ENCODE data around the gene C9orf40. TPM values are rescaled to one million over a fixed set of nuclear protein-coding genes. Genes with fewer than 3 reads are reported as not detected.
A peak's percentile ranks its signal among the peaks of the same experiment; 100 is the strongest.

The C9orf40 gene
- polyA plus RNA-seq, 1 donor (not counting 4 experiments of a cell fraction or from before 2014, with no cell fraction given), result 5.1 TPM

DNA sequence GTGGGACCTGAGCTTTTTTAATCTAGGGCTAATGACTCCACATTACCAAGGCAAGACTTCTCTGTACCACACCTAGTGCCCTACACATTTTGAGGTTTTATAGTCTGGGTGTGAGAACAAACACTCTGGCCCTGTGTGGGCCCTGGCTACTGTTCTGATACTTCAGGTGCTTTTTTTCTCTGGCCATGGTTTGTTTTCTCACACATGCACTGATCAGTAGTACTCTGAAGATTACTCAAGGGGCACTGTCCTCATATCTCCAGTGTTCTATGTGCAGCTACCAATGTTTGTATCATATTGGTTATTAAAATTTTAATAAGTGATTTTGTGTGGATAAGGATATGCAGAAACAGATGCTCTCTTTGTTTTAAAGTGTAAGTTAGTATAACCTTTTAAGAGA is 5.9 kb upstream of the C9orf40 start:
- FAIRE-seq (no peak), DNase-seq (ENCODE audit: low read depth, low spot score) (no peak)
- Histone ChIP-seq H3K9me1 (ENCODE audit: control insufficient read depth, extremely low read depth, insufficient read depth, low read length) (no peaks in the 10 kb centered on the region), H3K79me2 (ENCODE audit: control insufficient read depth, insufficient read depth, low read length) (no peaks in the 10 kb centered on the region), H3K9me3 (ENCODE audit: control insufficient read depth, low read depth, low read length) (no peaks in the 10 kb centered on the region), H3K27ac (ENCODE audit: control insufficient read depth, insufficient read depth, low read length) (no peak overlapping the region), H4K20me1 (ENCODE audit: control insufficient read depth, extremely low read depth, insufficient read depth, low read length) (no peaks in the 10 kb centered on the region), H3K27me3 (ENCODE audit: control insufficient read depth, extremely low read depth, insufficient read depth, low read length) (no peaks in the 10 kb centered on the region), H2AFZ (ENCODE audit: control insufficient read depth, low read length) (no peak overlapping the region), H3K4me3 (ENCODE audit: control insufficient read depth in 2 of 3, extremely low read depth in 1 of 3, insufficient read depth in 2 of 3, low read depth in 1 of 3, low read length in 3 of 3) (no peak overlapping the region), H3K36me3 (ENCODE audit: control insufficient read depth in 2 of 2, extremely low read depth in 1 of 2, insufficient read depth in 2 of 2, low read length in 2 of 2) (no peaks in the 10 kb centered on the region), H3K4me2 (ENCODE audit: control insufficient read depth, extremely low read depth, insufficient read depth, low read depth, low read length) (no peak overlapping the region), H3K9ac (ENCODE audit: control insufficient read depth, extremely low read depth, insufficient read depth, low read length) (no peak overlapping the region), H3K4me1 (ENCODE audit: control insufficient read depth, extremely low read depth, insufficient read depth, low read length) (peaks cover 6% of the 10 kb centered on the region)
- TF ChIP-seq CTCF (optimal IDR thresholded peaks at IDR 0.05 in 1 of 3, IDR thresholded peaks at IDR 0.05 in 1 of 3, conservative IDR thresholded peaks at IDR 0.05 in 1 of 3; ENCODE audit: extremely low read depth in 1 of 3, insufficient read depth in 2 of 3, low read length in 3 of 3) (no peak), EZH2 (IDR thresholded peaks at IDR 0.05; ENCODE audit: low read length) (no peak)
- dilution Hi-C loops (cut with MboI; ENCODE audit: extremely low pct_ligation_motif_present, low sequenced_read_pairs), result no loop called here

- H3K36me3 ChIP-seq (ENCODE audit: control insufficient read depth in 2 of 2, extremely low read depth in 1 of 2, insufficient read depth in 2 of 2, low read length in 2 of 2), result no peaks in the 10 kb centered on the region
- peak overlapping the region; percentile 91 for H2AFZ ChIP-seq (ENCODE audit: control insufficient read depth, low read length)
- TF ChIP-seq CTCF (optimal IDR thresholded peaks at IDR 0.05 in 1 of 3, IDR thresholded peaks at IDR 0.05 in 1 of 3, conservative IDR thresholded peaks at IDR 0.05 in 1 of 3; ENCODE audit: extremely low read depth in 1 of 3, insufficient read depth in 2 of 3, low read length in 3 of 3) (no peak), EZH2 (IDR thresholded peaks at IDR 0.05; ENCODE audit: low read length) (no peak)
- FAIRE-seq (no peak), DNase-seq (ENCODE audit: low read depth, low spot score) (no peak)
- H3K9me1 ChIP-seq (ENCODE audit: control insufficient read depth, extremely low read depth, insufficient read depth, low read length), result no peaks in the 10 kb centered on the region
- no peaks in the 10 kb centered on the region for H3K9me3 ChIP-seq (ENCODE audit: control insufficient read depth, low read depth, low read length)
- peak overlapping the region; percentile 77 to 89 (median 89) for H3K4me3 ChIP-seq (ENCODE audit: control insufficient read depth in 2 of 3, extremely low read depth in 1 of 3, insufficient read depth in 2 of 3, low read depth in 1 of 3, low read length in 3 of 3)
- H3K27ac ChIP-seq (ENCODE audit: control insufficient read depth, insufficient read depth, low read length), result peak overlapping the region; percentile 78
- dilution Hi-C loops (cut with MboI; ENCODE audit: extremely low pct_ligation_motif_present, low sequenced_read_pairs), result no loop called here
- no peaks in the 10 kb centered on the region for H4K20me1 ChIP-seq (ENCODE audit: control insufficient read depth, extremely low read depth, insufficient read depth, low read length)
- peaks cover 6% of the 10 kb centered on the region for H3K79me2 ChIP-seq (ENCODE audit: control insufficient read depth, insufficient read depth, low read length)
- H3K27me3 ChIP-seq (ENCODE audit: control insufficient read depth, extremely low read depth, insufficient read depth, low read length), result no peaks in the 10 kb centered on the region
- H3K9ac ChIP-seq (ENCODE audit: control insufficient read depth, extremely low read depth, insufficient read depth, low read length), result peak overlapping the region; percentile 91
- H3K4me1 ChIP-seq (ENCODE audit: control insufficient read depth, extremely low read depth, insufficient read depth, low read length), result peaks cover 8% of the 10 kb centered on the region
- peak overlapping the region; percentile 79 for H3K4me2 ChIP-seq (ENCODE audit: control insufficient read depth, extremely low read depth, insufficient read depth, low read depth, low read length)
These were observed 581 bp upstream of the C9orf40 start for GRCh38 chr9:74953235-74953751.

All from keratinocyte (primary cell).